Right lung (tissue), 5 donors: ENCODE measurements around the gene ADAMTSL3. TPM values are rescaled to one million over a fixed set of nuclear protein-coding genes. Genes with fewer than 3 reads are reported as not detected.
"Not testable (repeated sequence)": the region's sequence is repeated elsewhere in the genome, so short reads cannot be mapped to it uniquely, and the experiment has no call there.

Experiments
- DNase-seq, 2 donors: peaks; one replicate each; pipeline ENCODE4 v3.0.0-alpha.2; 2013
- polyA plus RNA-seq, 5 donors: library from polyadenylated mRNA; unstranded; fragments of 120-200 nt; gene quantifications; one replicate each; pipeline versions ENCODE4 v1.2.1 to v1.2.3, GENCODE V29; 2013; ENCODE audit warnings: inconsistent platforms in 1 of 5, low replicate concordance in 1 of 5; ENCODE audit not compliant: insufficient read length in 5 of 5, insufficient read depth in 1 of 5

The ADAMTSL3 gene
- polyA plus RNA-seq, 5 donors: 15.3 to 30.4 (median 20.0) TPM

DNA sequence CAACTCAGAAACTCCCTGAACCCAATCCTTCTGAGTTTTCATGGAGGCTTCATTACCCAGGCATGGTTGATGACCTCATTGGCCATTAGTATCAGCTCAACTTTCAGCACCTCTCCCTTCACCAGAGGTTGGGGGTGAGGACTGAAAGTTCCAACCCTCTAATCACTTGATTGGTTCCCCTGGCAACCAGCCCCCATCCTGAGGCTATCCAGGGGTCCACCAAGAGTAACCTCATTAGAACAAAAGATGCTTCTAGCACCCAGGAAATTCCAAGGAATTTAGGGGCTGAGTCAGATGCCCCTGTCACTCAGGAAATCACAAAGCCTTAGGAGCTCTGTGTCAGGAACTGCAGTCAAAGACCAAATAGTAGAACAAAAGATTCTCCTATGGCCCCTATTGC lies 43.8 kb downstream of the ADAMTSL3 start:
- DNase-seq: no peak

DNA sequence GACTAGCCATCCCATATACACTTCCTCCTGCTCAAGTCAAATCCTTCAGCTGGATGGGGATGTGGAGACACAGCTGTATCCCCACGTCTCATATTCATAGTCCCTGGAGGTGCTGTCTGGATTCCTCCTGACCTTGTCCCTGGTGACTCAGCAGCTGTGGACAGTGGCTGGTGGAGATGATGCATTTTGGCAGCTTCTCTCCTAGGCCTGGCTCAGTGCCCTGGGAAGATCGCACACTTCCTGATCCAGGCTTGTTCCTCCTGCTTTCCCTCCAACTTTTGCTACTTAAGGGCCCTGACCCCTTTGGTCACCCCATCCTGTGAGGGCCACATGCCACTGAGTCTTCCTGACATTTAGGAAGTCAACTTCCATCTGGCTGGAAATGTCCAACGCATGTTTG lies 44.4 kb downstream of the ADAMTSL3 start:
- no peak for DNase-seq

DNA sequence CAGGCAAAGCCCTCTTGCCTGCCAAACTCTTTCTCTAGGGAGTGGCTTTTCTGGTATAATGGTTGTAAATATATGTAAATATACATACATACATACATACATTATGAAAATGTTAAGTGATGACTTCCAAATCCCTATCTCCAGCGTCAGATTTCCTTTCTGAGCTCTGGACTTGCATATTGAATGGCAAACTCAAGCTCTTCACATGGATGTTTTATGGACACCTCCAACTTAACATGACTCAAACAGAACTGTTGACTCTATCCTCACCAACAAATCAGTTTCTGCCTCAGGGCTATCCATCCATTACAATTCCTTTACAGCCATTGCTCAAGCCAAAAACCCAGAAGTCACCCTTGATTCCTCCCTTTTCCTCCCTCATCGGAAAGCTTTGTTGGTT lies 45.1 kb downstream of the ADAMTSL3 start:
- no peak for DNase-seq

DNA sequence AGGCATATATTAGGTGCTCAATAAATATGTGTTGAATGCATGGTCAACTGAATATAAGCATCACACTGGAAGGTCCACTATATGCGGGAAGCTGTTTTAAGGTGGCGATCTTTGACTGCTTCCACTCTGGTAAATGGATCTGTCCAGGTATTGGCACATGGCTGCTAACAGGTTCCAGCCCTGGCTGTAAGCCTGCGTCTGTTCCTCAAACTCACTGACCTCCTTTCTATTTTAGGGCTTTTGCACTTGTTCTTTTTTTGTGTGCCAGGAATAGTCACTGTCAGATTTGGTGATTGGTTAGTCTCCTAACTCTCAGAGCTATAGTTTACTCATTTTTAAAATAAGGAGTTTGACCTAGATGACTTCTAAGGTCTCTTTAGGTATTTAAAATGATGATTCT lies 46.2 kb downstream of the ADAMTSL3 start:
- DNase-seq: no peak

DNA sequence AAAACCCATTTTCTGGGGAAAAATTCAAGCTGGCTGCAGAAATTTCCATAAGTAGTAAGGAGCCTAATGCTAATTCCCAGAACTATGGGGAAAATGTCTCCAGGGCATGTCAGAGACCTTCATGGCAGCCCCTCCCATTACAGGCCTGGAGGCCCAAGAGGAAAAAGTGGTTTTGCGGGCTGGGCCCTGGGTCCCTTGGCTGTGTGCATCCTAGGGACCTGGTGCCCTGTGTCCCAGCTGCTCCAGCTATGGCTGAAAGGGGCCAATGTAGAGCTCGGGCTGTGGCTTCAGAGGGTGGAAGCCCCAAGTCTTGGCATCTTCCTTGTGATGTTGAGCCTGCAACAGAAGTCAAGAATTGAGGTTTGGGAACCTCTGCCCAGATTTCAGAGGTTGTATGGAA lies 48.4 kb downstream of the ADAMTSL3 start:
- DNase-seq: not testable (repeated sequence)

DNA sequence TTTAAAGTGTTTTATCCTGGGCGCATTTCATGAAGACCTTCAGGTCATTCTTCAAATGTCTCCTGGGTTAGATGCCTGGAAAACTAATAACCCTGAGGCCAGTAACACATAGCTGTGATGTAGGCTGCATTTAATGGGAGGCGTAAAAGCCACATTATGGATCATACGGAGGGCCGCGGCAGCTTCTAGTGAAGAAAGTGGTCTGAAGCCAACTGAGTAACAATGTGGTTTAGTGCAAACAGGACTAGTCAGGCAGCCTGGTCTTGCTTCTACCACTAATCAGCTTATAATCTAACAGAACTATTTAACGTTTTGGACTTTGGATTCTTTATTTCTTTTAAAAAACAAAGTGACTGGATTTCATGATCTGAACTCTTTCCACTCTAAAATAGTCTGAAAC lies 54.4 kb downstream of the ADAMTSL3 start:
- DNase-seq: no peak

DNA sequence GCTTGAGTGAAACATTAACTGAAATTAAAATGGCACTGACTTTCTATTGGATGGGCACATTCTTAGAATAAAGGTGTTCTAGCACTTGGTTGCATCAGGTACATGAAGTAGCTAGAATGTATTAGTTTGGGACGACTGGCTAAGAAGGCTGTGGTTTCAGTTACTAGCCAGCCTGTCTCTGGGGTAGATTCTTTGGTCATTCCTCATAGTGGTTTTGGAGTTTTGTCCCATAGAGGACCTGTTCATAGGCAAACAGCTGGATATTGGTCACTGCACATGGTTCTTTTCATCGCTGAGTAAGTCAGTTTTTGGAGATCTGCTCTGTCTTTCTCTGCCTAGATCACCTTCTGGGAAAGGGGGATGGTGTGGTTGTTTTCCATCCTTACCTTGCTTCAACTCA lies 55.3 kb downstream of the ADAMTSL3 start:
- no peak for DNase-seq

DNA sequence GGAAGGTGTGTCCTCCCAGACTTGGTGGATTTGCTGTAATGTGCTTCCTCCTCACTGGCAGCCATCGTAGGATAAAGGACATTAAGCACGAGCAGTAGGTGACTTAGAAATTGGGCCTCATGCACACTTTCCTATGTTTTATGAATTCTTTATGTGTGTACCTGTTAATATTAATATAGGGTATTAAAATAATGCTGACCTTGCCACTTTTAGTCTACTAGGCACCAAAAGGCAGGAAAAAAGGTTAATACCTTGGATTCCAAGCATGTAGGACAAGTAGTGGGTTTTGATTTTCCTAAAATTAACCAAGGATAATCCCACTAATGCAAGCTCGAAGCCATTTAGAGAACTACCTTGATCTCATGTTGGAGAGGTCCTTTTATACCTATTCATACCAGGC lies 55.9 kb downstream of the ADAMTSL3 start:
- DNase-seq: no peak

DNA sequence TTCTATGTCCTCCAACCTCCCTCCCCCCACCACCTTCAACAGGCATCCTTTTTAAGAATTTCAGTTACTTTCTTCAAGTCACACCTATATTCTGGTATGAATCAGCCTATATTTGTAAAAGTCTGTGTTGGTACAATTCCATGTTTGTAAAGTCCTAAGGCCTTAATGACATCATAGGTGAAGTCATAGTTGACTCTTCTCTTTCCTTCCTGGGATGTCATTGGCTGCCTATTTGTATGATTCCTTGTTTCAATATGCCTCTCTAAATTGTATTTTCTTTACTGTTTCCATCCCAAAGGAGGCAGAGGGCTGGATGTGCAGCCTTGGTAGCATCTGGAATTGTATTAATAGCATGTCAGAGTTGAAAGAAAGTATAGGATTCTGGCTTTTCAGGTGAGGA lies 56.5 kb downstream of the ADAMTSL3 start:
- no peak for DNase-seq

DNA sequence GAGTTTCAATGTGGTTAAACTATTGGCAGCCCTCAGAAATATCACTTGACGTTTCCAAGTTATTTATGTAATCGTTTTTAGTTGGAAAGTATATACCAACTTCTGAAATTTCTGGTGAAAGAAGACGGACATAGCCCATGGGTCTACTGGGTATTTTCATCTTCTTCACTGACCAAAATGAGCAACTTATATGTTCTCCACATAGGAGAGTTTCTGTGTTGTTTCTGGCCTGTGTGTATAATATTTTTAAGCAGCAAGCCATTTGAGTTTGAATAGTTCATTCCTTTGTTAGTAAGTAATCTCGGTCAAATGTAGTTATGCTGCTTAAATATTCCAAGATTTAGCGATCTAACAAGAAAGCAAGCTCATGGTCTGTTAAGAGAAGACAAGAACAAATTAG lies 57.3 kb downstream of the ADAMTSL3 start:
- DNase-seq: no peak

DNA sequence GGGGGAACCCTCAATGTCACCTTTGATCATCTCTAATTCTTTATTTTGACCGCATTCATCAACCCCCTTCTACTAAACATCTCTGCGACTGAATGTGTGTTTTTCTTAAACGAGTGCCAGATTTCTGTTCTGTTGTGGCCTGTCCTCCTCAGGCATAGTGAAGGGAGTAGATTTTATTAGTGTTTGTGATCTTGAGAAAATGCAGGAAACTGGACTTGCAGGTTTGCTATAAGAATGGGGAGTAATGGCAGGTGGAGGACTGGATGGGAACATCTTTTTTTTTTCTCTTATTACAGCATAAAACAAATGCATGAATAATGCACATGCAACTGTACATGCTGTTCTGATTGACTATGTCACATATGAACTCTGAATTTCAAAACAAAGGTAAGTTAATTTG lies 59.3 kb downstream of the ADAMTSL3 start:
- DNase-seq: no peak

DNA sequence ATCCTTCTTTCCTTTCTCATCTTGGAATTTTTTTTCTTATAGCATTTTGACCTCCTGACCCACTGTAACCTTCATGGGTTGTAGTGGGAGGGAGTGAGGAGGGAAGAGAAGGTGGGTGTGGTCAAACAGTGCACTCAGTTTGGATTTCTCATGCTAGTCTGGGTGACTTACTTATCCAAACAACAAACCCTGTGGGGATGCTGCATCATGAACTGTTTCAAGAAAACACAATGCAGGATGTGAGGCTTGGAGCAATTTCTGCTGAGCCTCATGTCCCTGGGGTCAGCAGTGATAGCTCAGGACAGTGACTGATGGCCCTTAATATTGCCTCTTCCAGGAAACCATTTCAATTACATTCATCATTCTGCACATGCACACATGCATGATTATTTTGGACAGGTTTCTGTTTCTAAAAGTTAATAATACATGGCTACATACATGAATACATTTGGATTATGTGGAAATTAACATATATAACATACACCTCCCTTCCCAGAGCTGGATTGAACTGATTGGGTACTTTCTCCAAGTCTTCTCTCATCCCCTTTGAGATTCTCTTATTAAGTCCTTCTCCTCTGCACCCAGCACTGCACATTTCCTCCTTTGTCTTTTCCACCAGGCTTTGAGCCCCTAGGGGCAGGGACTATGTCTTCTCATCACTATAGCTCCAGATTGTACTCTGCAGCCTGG lies 61.2 kb downstream of the ADAMTSL3 start:
- DNase-seq: no peak

DNA sequence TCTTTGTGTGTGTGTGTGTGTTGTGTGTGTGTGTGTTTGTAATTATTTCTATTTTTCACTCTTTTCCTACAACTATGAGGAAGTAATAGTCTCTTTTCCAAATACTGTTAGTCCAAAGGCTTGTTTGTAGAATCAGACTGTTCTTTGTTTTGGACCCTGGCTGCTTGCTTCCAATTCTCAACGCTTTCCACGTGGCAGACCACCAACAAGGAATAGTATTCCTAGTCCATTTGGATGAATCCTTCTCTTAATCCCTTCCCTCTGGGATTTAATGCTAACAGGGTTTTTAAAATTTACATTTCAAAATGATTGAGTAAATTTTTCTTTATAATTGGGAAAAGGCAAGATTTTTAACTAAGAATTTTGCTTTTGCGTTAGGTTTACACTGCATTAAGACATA lies 62.7 kb downstream of the ADAMTSL3 start:
- no peak for DNase-seq

DNA sequence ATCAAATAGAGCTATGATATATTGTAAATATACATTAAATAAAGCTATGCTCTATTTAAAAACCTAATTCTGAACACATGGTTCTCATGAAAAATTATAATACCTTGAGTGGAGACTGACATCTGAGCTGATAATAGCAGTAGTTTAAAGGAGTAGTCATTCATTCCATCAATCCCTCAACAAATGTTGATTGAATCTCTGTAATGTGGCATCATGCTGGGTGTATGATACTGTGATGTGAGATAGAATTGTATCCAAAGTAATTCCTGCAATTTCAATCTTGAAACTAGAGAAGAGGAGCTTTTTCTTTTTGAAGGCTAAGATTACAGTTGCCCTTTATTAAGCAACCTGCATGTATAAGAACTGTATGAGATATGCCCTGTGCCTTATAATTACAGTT lies 63.1 kb downstream of the ADAMTSL3 start:
- no peak for DNase-seq

DNA sequence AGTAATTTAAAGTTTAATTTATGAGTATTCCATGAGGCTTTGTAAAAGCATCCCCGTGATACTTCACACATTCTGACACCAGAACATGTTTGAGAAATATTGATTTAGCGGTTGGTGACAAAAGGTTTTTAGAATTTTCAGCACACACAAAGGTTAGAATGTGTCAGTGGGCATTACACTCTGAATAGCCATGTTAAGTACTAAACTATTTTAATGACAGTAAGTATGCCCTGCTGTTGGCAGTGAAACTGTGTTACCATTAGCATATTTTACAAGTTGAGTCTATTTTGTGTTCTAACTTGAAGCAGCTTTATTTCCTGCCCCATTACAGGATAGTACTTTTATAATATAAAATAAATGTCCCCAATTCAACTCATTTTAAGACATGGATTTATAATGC lies 66.5 kb downstream of the ADAMTSL3 start:
- no peak for DNase-seq

DNA sequence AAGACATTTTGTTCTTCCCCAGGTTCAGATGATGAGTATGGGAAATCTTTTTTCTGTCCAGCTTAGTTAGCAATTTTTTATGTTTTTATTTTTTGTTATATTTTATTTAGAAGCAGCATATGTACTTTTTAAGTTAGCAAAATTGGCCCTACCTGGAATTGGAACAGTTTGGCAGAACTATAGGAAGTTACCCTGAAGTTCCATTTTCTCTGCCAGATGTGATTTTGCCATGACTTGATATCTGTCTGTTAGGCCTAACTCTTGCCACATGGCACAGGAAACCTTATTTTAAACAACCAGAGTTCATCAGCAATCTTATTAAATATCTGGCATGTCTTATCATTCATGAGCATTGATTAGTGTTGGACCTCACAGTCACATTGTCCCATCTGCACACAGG lies 67.1 kb downstream of the ADAMTSL3 start:
- DNase-seq: no peak

DNA sequence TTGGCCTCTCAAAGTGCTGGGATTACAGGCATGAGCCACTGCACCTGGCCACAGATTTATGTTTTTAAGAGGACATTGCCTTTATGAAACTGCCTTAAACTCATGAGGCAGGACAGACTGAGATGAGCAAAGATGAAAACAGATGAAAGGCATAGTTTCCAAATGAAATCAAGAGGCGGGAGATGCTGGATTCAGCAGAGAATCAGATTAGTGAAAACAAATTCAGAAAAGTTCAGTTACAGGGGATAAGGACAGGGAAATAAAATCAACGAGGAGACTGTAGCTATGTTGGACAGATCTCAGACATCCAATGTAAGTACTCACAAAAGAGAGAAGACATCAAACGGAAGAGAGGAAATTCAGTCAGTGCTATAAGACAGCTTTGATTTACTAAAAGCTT lies 68.1 kb downstream of the ADAMTSL3 start:
- no peak for DNase-seq

DNA sequence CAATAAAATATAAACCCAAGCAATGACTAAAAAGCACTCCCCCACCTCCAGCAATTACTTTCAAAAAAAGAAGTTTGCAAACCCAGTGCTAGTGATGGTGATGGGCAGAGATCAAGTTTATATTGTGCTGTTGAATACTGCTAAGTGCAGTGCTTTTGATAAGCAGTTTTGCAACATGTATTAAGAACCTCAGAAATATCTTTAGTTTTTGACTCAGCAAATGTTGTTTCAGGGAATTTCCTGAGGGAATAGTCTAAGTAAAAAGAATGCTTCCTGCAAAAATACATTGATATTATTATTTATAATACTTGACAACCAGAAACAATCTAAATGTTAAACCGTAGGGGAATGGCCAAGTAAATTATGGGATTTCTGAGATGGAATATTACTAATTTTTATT lies 69.3 kb downstream of the ADAMTSL3 start:
- peak in 1 of 2 donors; percentile 7 for DNase-seq

DNA sequence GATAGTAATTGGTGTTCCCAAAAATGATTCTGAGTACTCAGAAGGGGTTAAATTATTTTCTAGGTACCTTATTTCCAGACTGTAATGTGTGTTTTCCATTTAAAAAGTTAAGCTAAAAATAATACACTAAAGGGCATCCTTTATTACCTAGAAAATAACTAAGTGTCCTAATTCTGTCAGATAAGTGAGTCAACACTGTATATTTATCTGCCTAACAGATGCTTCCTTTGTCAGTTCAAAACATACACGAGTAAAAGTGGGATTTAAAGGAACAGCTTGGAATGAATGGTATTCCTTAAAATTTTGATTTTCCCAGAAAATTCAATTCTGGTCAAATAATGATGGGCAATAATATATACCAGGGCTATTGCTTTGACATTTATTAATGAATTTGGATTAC lies 78.3 kb downstream of the ADAMTSL3 start:
- no peak for DNase-seq

DNA sequence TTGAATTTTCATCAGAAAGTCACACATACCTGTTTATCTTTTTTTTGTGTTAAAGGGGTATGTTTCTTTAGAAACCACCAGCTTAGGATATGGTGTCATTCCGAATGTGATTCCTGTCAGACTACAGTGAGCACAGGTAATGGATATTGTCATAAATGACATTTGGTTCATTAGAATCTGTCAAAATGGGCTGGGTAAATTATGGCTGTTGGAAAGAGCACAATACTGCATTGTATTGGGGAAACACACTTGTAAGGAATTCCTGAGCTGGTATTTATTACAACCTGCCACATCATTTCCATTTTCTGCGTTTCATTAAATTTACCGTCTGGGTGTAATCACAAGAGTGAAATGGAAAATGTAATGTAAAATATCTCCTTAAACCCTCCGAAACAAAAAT lies 78.8 kb downstream of the ADAMTSL3 start:
- no peak for DNase-seq

DNA sequence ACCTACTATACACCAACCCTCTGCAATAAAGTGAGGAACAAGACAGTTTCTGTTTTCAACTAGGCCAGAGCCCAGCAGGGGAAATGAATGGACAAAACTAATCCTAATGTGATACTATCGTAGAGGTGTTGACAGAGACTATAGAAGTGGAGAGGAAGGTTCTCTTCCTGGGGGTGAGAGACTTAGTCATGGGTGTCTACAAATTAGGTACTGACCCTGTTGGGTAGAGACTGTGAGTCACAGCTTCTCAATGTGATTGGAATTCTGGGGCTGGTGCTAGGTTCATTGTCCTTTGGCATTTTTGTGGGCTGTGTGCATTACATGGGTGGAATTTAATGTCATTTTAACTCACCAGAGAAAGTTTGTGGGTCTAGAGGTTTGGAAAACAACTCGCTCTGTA lies 79.3 kb downstream of the ADAMTSL3 start:
- DNase-seq: no peak

DNA sequence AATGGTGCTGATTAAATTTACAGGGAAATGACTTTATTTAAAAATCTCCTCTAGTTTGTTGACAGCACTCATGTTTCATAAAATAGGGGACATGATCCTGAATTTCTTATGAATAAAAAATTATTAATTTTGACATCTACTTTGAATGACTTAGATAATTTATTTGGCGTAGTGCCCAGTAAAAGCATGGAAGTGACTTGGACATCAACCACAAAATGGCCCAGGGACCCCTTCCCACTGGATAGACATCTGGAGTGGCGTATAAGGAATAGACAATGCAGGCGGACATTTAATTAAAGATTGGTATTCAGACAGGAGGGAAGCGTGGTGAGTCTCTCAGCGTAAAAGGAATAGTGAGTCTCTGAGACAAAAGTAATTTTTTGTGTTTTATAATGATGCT lies 79.8 kb downstream of the ADAMTSL3 start:
- DNase-seq: no peak

DNA sequence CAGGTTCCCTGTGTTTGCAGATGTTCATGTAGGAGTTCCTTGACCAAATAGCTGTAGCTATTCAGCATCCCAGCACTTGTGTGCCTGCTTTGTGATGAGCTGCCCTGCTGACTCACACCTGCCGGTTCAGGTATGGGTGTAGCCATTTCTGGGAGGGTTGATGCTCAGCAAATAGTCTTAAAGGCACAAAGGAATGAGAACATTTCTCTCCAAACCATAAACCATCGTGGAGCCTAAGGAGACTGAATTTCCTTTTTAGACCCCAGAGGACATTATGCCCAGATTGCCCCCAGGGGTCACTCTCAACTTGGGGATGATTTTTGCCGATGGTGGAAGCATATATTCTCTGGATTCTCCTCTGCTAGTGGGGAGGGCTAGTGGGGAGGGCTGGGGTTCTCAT lies 80.6 kb downstream of the ADAMTSL3 start:
- no peak for DNase-seq

DNA sequence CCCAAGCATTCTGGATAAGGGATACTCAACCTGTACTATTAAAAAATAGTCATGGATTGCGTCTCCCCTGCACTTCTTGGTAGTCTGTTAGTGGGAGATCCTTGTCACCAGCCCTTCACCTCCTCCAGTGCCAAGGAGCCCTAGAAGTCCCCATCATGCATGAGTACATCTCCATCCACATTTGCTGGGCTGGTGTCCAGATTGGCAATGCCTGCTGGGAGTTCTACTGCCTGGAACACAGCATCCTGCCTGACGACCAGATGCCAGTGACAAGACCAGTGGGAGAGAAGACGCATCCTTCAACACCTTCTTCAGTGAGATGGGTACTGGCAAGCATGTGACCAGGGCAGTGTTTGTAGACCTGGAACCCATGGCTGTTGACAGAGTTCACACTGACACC lies 85.7 kb downstream of the ADAMTSL3 start:
- no peak for DNase-seq

DNA sequence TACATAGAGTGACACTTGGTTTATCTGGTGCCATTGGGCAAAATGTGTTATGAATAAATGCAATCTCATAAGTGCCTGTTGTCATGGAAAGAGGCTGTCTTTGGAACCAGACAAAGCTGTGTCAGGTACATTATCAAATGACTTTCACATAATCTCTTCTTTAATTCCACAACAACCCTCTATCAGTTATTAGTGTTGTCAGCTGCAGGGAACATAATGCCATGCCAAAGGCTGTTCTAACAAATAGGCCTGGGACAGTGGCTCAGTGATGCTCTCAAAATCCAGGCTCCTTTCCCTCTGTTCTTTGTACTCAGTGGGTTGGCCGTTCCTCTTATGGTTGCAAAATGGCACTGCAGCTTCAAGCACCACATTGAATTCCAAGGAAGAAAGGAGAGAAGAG lies 91.8 kb downstream of the ADAMTSL3 start:
- DNase-seq: no peak
